Endothelial cell (in vitro differentiated cells): ENCODE data around the gene GBX2. TPM values are rescaled to one million over a fixed set of nuclear protein-coding genes. Genes with fewer than 3 reads are reported as not detected.
A peak's percentile ranks its signal among the peaks of the same experiment; 100 is the strongest.

ENCODE experiments used
- DNase-seq: peaks from one replicate; pipeline ENCODE4 v3.0.0; 2021; ENCODE audit warnings: low spot score
- H3K27ac Mint-ChIP-seq: one replicate; pipeline ENCODE4 v1.8.0; 2021; ENCODE audit warnings: mixed read lengths, inconsistent platforms; ENCODE audit not compliant: unreplicated experiment
- H3K27me3 Mint-ChIP-seq: one replicate; pipeline ENCODE4 v1.8.0; 2021; ENCODE audit warnings: mild to moderate bottlenecking, moderate library complexity, mixed read lengths, inconsistent platforms; ENCODE audit not compliant: unreplicated experiment
- H3K36me3 Mint-ChIP-seq: one replicate; pipeline ENCODE4 v1.8.0; 2021; ENCODE audit warnings: mild to moderate bottlenecking, low read depth, mixed read lengths, inconsistent platforms; ENCODE audit not compliant: unreplicated experiment
- H3K4me1 Mint-ChIP-seq: one replicate; pipeline ENCODE4 v1.8.0; 2021; ENCODE audit warnings: mild to moderate bottlenecking, mixed read lengths, inconsistent platforms; ENCODE audit not compliant: unreplicated experiment
- H3K4me3 Mint-ChIP-seq: one replicate; pipeline ENCODE4 v1.8.0; 2021; ENCODE audit warnings: mild to moderate bottlenecking, mixed read lengths, inconsistent platforms; ENCODE audit not compliant: unreplicated experiment
- H3K9me3 Mint-ChIP-seq: one replicate; pipeline ENCODE4 v1.8.0; 2021; ENCODE audit warnings: mixed read lengths, inconsistent platforms; ENCODE audit not compliant: unreplicated experiment
- CTCF ChIP-seq: fragments of 200-600 bp; sonication (generic); IDR thresholded peaks from one replicate; pipeline ENCODE4 v1.5.0; 2021; ENCODE audit warnings: antibody characterized with exemption; ENCODE audit not compliant: unreplicated experiment
- total RNA-seq: library from RNA; stranded (reverse); fragmentation: NEBNext Ultra II Directional; extraction: Animal tissue kit (Norgen Biotek cat#: 25700); gene quantifications from one replicate; pipeline ENCODE4 v1.2.1, GENCODE V29; 2021; ENCODE audit not compliant: unreplicated experiment

Gene GBX2
- total RNA-seq, 1 donor from 2014 or later, result 3.5 TPM

- DNase-seq, result no peak
- no peak for TF ChIP-seq CTCF
- no peaks in the 10 kb centered on the region for H3K9me3 Mint-ChIP-seq
- no peak overlapping the region for H3K27ac Mint-ChIP-seq
- H3K36me3 Mint-ChIP-seq, result no peaks in the 10 kb centered on the region
- H3K4me1 Mint-ChIP-seq, result peaks cover 7% of the 10 kb centered on the region
- H3K4me3 Mint-ChIP-seq, result no peak overlapping the region
- no peaks in the 10 kb centered on the region for H3K27me3 Mint-ChIP-seq
Measured at GRCh38 chr2:236193026-236193425, 24.8 kb upstream of the GBX2 start.

GRCh38 chr2:236190674-236191073, 22.5 kb upstream of the GBX2 start:
- Mint-ChIP-seq H3K27me3 (no peaks in the 10 kb centered on the region), H3K27ac (no peak overlapping the region)

GRCh38 chr2:236184701-236185100, 16.5 kb upstream of the GBX2 start:
- Mint-ChIP-seq H3K27me3 (peaks cover 3% of the 10 kb centered on the region), H3K27ac (no peak overlapping the region), H3K36me3 (no peaks in the 10 kb centered on the region), H3K4me1 (peaks cover 8% of the 10 kb centered on the region), H3K4me3 (no peak overlapping the region), H3K9me3 (no peaks in the 10 kb centered on the region)
- TF ChIP-seq CTCF, result no peak
- no peak for DNase-seq

More at GRCh38 chr2:236190674-236191073, 22.5 kb upstream of the GBX2 start:
- Mint-ChIP-seq H3K4me3 (no peak overlapping the region), H3K9me3 (no peaks in the 10 kb centered on the region), H3K36me3 (no peaks in the 10 kb centered on the region), H3K4me1 (no peaks in the 10 kb centered on the region)
- DNase-seq, result no peak
- TF ChIP-seq CTCF, result no peak

- DNase-seq, result peak; percentile 76
- peaks cover 5% of the 10 kb centered on the region for H3K27me3 Mint-ChIP-seq
- H3K27ac Mint-ChIP-seq, result no peak overlapping the region
- H3K9me3 Mint-ChIP-seq, result no peaks in the 10 kb centered on the region
- peaks cover 11% of the 10 kb centered on the region for H3K4me1 Mint-ChIP-seq
- peak overlapping the region; percentile 47 for H3K4me3 Mint-ChIP-seq
- no peaks in the 10 kb centered on the region for H3K36me3 Mint-ChIP-seq
- TF ChIP-seq CTCF, result peak; percentile 90
Measured at GRCh38 chr2:236180831-236181453, 12.8 kb upstream of the GBX2 start.

GRCh38 chr2:236180076-236180816, 12.1 kb upstream of the GBX2 start:
- no peak overlapping the region for H3K4me3 Mint-ChIP-seq
- no peak for TF ChIP-seq CTCF
- peaks cover 5% of the 10 kb centered on the region for H3K27me3 Mint-ChIP-seq
- H3K27ac Mint-ChIP-seq, result peak overlapping the region; percentile 21
- no peaks in the 10 kb centered on the region for H3K36me3 Mint-ChIP-seq
- DNase-seq, result no peak
- peaks cover 11% of the 10 kb centered on the region for H3K4me1 Mint-ChIP-seq
- no peaks in the 10 kb centered on the region for H3K9me3 Mint-ChIP-seq
